HUES64 (cell line): Measurements from ENCODE around the gene OAT.

ENCODE experiments used
- H3K27ac ChIP-seq: 2 replicates; pipeline ENCODE4 v1.7.0; 2013; ENCODE audit warnings: low read depth, low read length, inconsistent platforms
- H3K27me3 ChIP-seq: 2 replicates; pipeline ENCODE4 v1.6.1; 2013; ENCODE audit warnings: mild to moderate bottlenecking, low read length; ENCODE audit not compliant: insufficient read depth
- H3K36me3 ChIP-seq: 2 replicates; pipeline ENCODE4 v1.6.1; 2013; ENCODE audit warnings: mild to moderate bottlenecking, low read length; ENCODE audit not compliant: insufficient read depth
- H3K4me1 ChIP-seq: 2 replicates; pipeline ENCODE4 v1.6.1; 2013; ENCODE audit warnings: mild to moderate bottlenecking, low read length, moderate library complexity; ENCODE audit not compliant: insufficient read depth
- H3K4me3 ChIP-seq: 2 replicates; pipeline ENCODE4 v1.5.1; 2013; ENCODE audit warnings: mild to moderate bottlenecking, low read length, moderate library complexity
- H3K9ac ChIP-seq: 2 replicates; pipeline ENCODE4 v1.6.1; 2013; ENCODE audit warnings: mild to moderate bottlenecking, low read depth, low read length
- H3K9me3 ChIP-seq: 2 replicates; pipeline ENCODE4 v1.6.1; 2013; ENCODE audit warnings: low read depth, low read length; ENCODE audit not compliant: insufficient read depth
- WGBS: fragments of 150-250, 120-280 bp; methylation state at CpG from one replicate; pipeline ENCODE4 v1.1.7; 2013; ENCODE audit warnings: missing lambda C conversion rate; 5-methylcytosine and 5-hydroxymethylcytosine counted together

Gene OAT

DNA sequence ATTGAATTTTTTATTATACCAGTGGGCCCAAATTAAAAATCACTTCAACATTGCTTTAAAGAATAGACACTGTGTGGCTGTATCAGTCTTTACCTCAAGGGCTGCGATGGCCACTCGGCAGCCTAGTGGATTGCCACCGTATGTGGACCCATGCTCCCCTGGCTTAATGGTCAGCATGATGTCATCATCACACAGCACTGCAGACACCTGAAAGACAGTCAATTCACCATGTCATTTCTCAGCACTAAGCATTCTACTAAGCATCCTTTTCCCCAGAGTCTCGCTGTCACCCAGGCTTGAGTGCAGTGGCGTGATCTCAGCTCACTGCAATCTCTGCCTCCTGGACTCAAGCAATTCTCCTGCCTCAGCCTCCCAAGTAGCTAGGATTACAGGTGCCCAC is 17.1 kb downstream of the OAT start:
- Histone ChIP-seq H3K4me1 (no peaks in the 10 kb centered on the region), H3K4me3 (no peak overlapping the region), H3K27ac (no peak overlapping the region), H3K9ac (no peak overlapping the region), H3K27me3 (no peaks in the 10 kb centered on the region), H3K9me3 (no peaks in the 10 kb centered on the region), H3K36me3 (peaks cover 71% of the 10 kb centered on the region)
- 95% methylated on average over 5 of the region's 5 CpGs for WGBS

- Histone ChIP-seq H3K36me3 (peaks cover 15% of the 10 kb centered on the region), H3K4me3 (no peak overlapping the region), H3K27me3 (no peaks in the 10 kb centered on the region), H3K9ac (no peak overlapping the region), H3K4me1 (no peaks in the 10 kb centered on the region), H3K27ac (no peak overlapping the region), H3K9me3 (peaks cover 5% of the 10 kb centered on the region; the same call in 1 of the 2 replicates)
- WGBS: 67% methylated on average over 1 of the region's 1 CpG
Measured at GRCh38 chr10:124394583-124394982, 24.1 kb downstream of the OAT start.

GRCh38 chr10:124392626-124393342 is 25.9 kb downstream of the OAT start:
- no peaks in the 10 kb centered on the region for H3K4me1 ChIP-seq
- H3K9ac ChIP-seq: no peak overlapping the region
- H3K9me3 ChIP-seq: peaks cover 5% of the 10 kb centered on the region; the same call in 1 of the 2 replicates
- H3K36me3 ChIP-seq: peaks cover 11% of the 10 kb centered on the region
- H3K27me3 ChIP-seq: peaks cover 9% of the 10 kb centered on the region
- H3K27ac ChIP-seq: no peak overlapping the region
- 95% methylated on average over 11 of the region's 11 CpGs for WGBS
- H3K4me3 ChIP-seq: no peak overlapping the region

GRCh38 chr10:124390471-124391187 is 28.1 kb downstream of the OAT start:
- 70% methylated on average over 3 of the region's 3 CpGs for WGBS
- Histone ChIP-seq H3K27me3 (peaks cover 9% of the 10 kb centered on the region), H3K9ac (no peak overlapping the region), H3K9me3 (peaks cover 5% of the 10 kb centered on the region; the same call in 1 of the 2 replicates), H3K4me1 (0 out of 2 replicates have a peak, but pooled peaks cover 3% of the 10 kb centered on the region), H3K36me3 (no peaks in the 10 kb centered on the region), H3K27ac (no peak overlapping the region), H3K4me3 (no peak overlapping the region)

DNA sequence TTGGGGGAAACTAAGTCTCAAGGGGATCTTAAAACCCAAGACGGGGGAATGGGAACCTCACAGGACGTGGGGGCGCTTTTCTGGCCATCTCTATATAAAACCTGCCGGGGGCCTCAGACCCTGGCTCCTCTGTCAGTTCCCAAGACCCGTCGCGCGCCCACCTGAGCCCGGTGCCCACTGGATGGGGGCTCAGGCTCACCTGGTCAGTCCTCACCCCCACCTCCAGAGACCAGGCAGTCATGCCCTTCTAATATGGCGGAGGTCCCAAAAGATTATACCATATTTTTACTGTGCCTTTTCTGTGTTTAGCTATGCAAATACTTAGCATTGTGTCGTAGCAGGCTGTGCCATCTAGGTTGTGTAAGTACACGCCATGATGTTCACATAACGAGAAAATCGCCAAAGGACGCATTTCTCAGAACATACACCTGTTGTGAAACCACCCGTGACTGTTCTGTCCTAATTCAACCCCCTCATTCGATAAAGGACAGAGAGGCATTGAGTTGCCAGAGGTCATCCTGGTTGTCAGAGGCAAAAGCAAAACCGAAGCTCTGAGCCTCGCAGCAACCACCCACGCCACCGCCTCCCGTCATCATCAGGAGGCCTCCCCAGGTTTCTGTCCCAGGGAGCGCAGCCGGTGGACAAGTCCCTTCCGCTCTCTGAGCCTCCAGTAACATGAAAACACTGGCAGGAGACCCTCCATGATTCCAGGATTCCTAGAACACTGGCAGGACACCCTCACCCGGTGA is 28.9 kb downstream of the OAT start:
- no peaks in the 10 kb centered on the region for H3K36me3 ChIP-seq
- H3K9me3 ChIP-seq: peaks cover 5% of the 10 kb centered on the region; the same call in 1 of the 2 replicates
- H3K9ac ChIP-seq: no peak overlapping the region
- H3K4me3 ChIP-seq: peak overlapping the region; percentile 35
- peaks cover 9% of the 10 kb centered on the region for H3K27me3 ChIP-seq
- H3K4me1 ChIP-seq: 0 out of 2 replicates have a peak, but pooled peaks cover 3% of the 10 kb centered on the region
- no peak overlapping the region for H3K27ac ChIP-seq
- WGBS: 90% methylated on average over 26 of the region's 26 CpGs

- no peaks in the 10 kb centered on the region for H3K36me3 ChIP-seq
- peaks cover 5% of the 10 kb centered on the region; the same call in 1 of the 2 replicates for H3K9me3 ChIP-seq
- no peak overlapping the region for H3K27ac ChIP-seq
- no peak overlapping the region for H3K9ac ChIP-seq
- peak overlapping the region; percentile 56 for H3K4me3 ChIP-seq
- peaks cover 9% of the 10 kb centered on the region for H3K27me3 ChIP-seq
- 11% methylated on average over 74 of the region's 74 CpGs for WGBS
- 0 out of 2 replicates have a peak, but pooled peaks cover 3% of the 10 kb centered on the region for H3K4me1 ChIP-seq
Measured at GRCh38 chr10:124388823-124389612, 29.7 kb downstream of the OAT start.

- Histone ChIP-seq H3K9me3 (peaks cover 5% of the 10 kb centered on the region; the same call in 1 of the 2 replicates), H3K27me3 (peaks cover 9% of the 10 kb centered on the region), H3K27ac (no peak overlapping the region), H3K4me1 (0 out of 2 replicates have a peak, but pooled peaks cover 3% of the 10 kb centered on the region), H3K36me3 (no peaks in the 10 kb centered on the region), H3K4me3 (peak overlapping the region; percentile 56; the same call in 1 of the 2 replicates), H3K9ac (no peak overlapping the region)
- 83% methylated on average over 9 of the region's 9 CpGs for WGBS
Measured at GRCh38 chr10:124388476-124388822, 30.3 kb downstream of the OAT start.

- Histone ChIP-seq H3K9me3 (no peaks in the 10 kb centered on the region), H3K4me1 (0 out of 2 replicates have a peak, but pooled peaks cover 3% of the 10 kb centered on the region), H3K4me3 (no peak overlapping the region), H3K36me3 (no peaks in the 10 kb centered on the region), H3K27me3 (peaks cover 9% of the 10 kb centered on the region), H3K9ac (no peak overlapping the region), H3K27ac (no peak overlapping the region)
- 84% methylated on average over 9 of the region's 10 CpGs for WGBS
Measured at GRCh38 chr10:124387078-124387874, 31.4 kb downstream of the OAT start.

GRCh38 chr10:124386186-124387077 is 32.3 kb downstream of the OAT start:
- 80% methylated on average over 20 of the region's 21 CpGs for WGBS
- Histone ChIP-seq H3K4me1 (0 out of 2 replicates have a peak, but pooled peaks cover 3% of the 10 kb centered on the region), H3K27ac (no peak overlapping the region), H3K9ac (no peak overlapping the region), H3K36me3 (no peaks in the 10 kb centered on the region), H3K4me3 (no peak overlapping the region), H3K9me3 (no peaks in the 10 kb centered on the region), H3K27me3 (peaks cover 9% of the 10 kb centered on the region)
